Measurements from ENCODE around the gene SPANXC.

The SPANXC gene

GRCh38 chrX:141221611-141222010, 20.7 kb downstream of the SPANXC start:
- Histone ChIP-seq H3K9me3 (replicated peaks; ENCODE audit: insufficient read depth, low read length) (no peaks in the 10 kb centered on the region), H3K9ac (ENCODE audit: low read length) (no peak overlapping the region), H3K79me2 (ENCODE audit: low read length) (no peaks in the 10 kb centered on the region), H3K27me3 (replicated peaks; ENCODE audit: insufficient read depth, low read length) (no peaks in the 10 kb centered on the region), H4K20me1 (ENCODE audit: insufficient read depth, low read length) (no peaks in the 10 kb centered on the region), H2AFZ (ENCODE audit: low read length) (no peak overlapping the region), H3K36me3 (replicated peaks; ENCODE audit: insufficient read depth, low read length) (no peaks in the 10 kb centered on the region), H3K4me1 (ENCODE audit: low read length) (no peaks in the 10 kb centered on the region), H3K27ac (ENCODE audit: low read length) (no peak overlapping the region), H3K4me3 (ENCODE audit: low read length) (no peak overlapping the region), H3K9me2 (replicated peaks; ENCODE audit: insufficient read depth, low read length) (no peaks in the 10 kb centered on the region), H3K4me2 (ENCODE audit: low read depth, low read length) (no peak overlapping the region), H3F3A (ENCODE audit: insufficient read depth, low read length) (no peaks in the 10 kb centered on the region)
- DNase-seq, result no peak
- no peak for TF ChIP-seq CTCF (IDR thresholded peaks at IDR 0.05; ENCODE audit: low read length)

GRCh38 chrX:141220342-141221008, 21.8 kb downstream of the SPANXC start:
- no peaks in the 10 kb centered on the region for H3K9me2 ChIP-seq (replicated peaks; ENCODE audit: insufficient read depth, low read length)
- H3K4me3 ChIP-seq (ENCODE audit: low read length), result no peak overlapping the region
- H3K36me3 ChIP-seq (replicated peaks; ENCODE audit: insufficient read depth, low read length), result no peaks in the 10 kb centered on the region
- TF ChIP-seq EZH2phosphoT487 (IDR thresholded peaks at IDR 0.05; ENCODE audit: low read length) (no peak), CTCF (IDR thresholded peaks at IDR 0.05; ENCODE audit: low read length) (no peak), EZH2 (optimal IDR thresholded peaks at IDR 0.05; ENCODE audit: low read depth, low read length) (no peak)
- no peak overlapping the region for H2AFZ ChIP-seq (ENCODE audit: low read length)
- H3F3A ChIP-seq (ENCODE audit: insufficient read depth, low read length), result no peaks in the 10 kb centered on the region
- no peak for DNase-seq
- no peaks in the 10 kb centered on the region for H3K9me3 ChIP-seq (replicated peaks; ENCODE audit: insufficient read depth, low read length)
- no peaks in the 10 kb centered on the region for H4K20me1 ChIP-seq (ENCODE audit: insufficient read depth, low read length)
- H3K9ac ChIP-seq (ENCODE audit: low read length), result no peak overlapping the region
- H3K4me1 ChIP-seq (ENCODE audit: low read length), result no peaks in the 10 kb centered on the region
- H3K27ac ChIP-seq (ENCODE audit: low read length), result no peak overlapping the region
- H3K27me3 ChIP-seq (replicated peaks; ENCODE audit: insufficient read depth, low read length), result no peaks in the 10 kb centered on the region
- no peak overlapping the region for H3K4me2 ChIP-seq (ENCODE audit: low read depth, low read length)
- no peaks in the 10 kb centered on the region for H3K79me2 ChIP-seq (ENCODE audit: low read length)

- Histone ChIP-seq H3K4me3 (ENCODE audit: low read length) (no peak overlapping the region), H3K9ac (ENCODE audit: low read length) (no peak overlapping the region), H3K79me2 (ENCODE audit: low read length) (no peaks in the 10 kb centered on the region), H3K36me3 (replicated peaks; ENCODE audit: insufficient read depth, low read length) (no peaks in the 10 kb centered on the region), H3K4me1 (ENCODE audit: low read length) (no peaks in the 10 kb centered on the region), H3K27me3 (replicated peaks; ENCODE audit: insufficient read depth, low read length) (no peaks in the 10 kb centered on the region), H3K4me2 (ENCODE audit: low read depth, low read length) (no peak overlapping the region), H2AFZ (ENCODE audit: low read length) (no peak overlapping the region), H3K27ac (ENCODE audit: low read length) (no peak overlapping the region), H3K9me2 (replicated peaks; ENCODE audit: insufficient read depth, low read length) (no peaks in the 10 kb centered on the region), H3F3A (ENCODE audit: insufficient read depth, low read length) (no peaks in the 10 kb centered on the region), H4K20me1 (ENCODE audit: insufficient read depth, low read length) (no peaks in the 10 kb centered on the region), H3K9me3 (replicated peaks; ENCODE audit: insufficient read depth, low read length) (no peaks in the 10 kb centered on the region)
- no peak for DNase-seq
- TF ChIP-seq EZH2phosphoT487 (IDR thresholded peaks at IDR 0.05; ENCODE audit: low read length) (no peak), CTCF (IDR thresholded peaks at IDR 0.05; ENCODE audit: low read length) (no peak), EZH2 (optimal IDR thresholded peaks at IDR 0.05; ENCODE audit: low read depth, low read length) (no peak)
These were observed 28.1 kb downstream of the SPANXC start for GRCh38 chrX:141214196-141214595.

All from MM.1S (cell line).